Measurements from ENCODE around the gene TBC1D4. TPM values are rescaled to one million over a fixed set of nuclear protein-coding genes. Genes with fewer than 3 reads are reported as not detected.

The TBC1D4 gene
- total RNA-seq, 2 donors from 2014 or later: 16.7 to 27.9 TPM

GRCh38 chr13:75493156-75493555, 11.2 kb upstream of the TBC1D4 start:
- Histone ChIP-seq H3K4me3 (no peak overlapping the region), H3K27me3 (no peaks in the 10 kb centered on the region), H3K9me3 (no peaks in the 10 kb centered on the region), H3K36me3 (no peaks in the 10 kb centered on the region), H3K9ac (ENCODE audit: low read depth in 2 of 2, low read length in 2 of 2) (no peak overlapping the region), H3K27ac (no peak overlapping the region), H3K4me1 (no peaks in the 10 kb centered on the region)
- DNase-seq: no peak
- intact Hi-C loops (cut with DNase I): no loop called here
- TF ChIP-seq, protein P1, sequence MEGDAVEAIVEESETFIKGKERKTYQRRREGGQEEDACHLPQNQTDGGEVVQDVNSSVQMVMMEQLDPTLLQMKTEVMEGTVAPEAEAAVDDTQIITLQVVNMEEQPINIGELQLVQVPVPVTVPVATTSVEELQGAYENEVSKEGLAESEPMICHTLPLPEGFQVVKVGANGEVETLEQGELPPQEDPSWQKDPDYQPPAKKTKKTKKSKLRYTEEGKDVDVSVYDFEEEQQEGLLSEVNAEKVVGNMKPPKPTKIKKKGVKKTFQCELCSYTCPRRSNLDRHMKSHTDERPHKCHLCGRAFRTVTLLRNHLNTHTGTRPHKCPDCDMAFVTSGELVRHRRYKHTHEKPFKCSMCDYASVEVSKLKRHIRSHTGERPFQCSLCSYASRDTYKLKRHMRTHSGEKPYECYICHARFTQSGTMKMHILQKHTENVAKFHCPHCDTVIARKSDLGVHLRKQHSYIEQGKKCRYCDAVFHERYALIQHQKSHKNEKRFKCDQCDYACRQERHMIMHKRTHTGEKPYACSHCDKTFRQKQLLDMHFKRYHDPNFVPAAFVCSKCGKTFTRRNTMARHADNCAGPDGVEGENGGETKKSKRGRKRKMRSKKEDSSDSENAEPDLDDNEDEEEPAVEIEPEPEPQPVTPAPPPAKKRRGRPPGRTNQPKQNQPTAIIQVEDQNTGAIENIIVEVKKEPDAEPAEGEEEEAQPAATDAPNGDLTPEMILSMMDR (IDR thresholded peaks at IDR 0.05): no peak

GRCh38 chr13:75492389-75492788, 10.4 kb upstream of the TBC1D4 start:
- no peak for DNase-seq
- Histone ChIP-seq H3K4me1 (no peaks in the 10 kb centered on the region), H3K4me3 (no peak overlapping the region), H3K9ac (ENCODE audit: low read depth in 2 of 2, low read length in 2 of 2) (no peak overlapping the region), H3K9me3 (no peaks in the 10 kb centered on the region), H3K27me3 (no peaks in the 10 kb centered on the region), H3K36me3 (no peaks in the 10 kb centered on the region), H3K27ac (no peak overlapping the region)
- TF ChIP-seq, protein P1 (IDR thresholded peaks at IDR 0.05): no peak
- intact Hi-C loops (cut with DNase I): no loop called here

DNA sequence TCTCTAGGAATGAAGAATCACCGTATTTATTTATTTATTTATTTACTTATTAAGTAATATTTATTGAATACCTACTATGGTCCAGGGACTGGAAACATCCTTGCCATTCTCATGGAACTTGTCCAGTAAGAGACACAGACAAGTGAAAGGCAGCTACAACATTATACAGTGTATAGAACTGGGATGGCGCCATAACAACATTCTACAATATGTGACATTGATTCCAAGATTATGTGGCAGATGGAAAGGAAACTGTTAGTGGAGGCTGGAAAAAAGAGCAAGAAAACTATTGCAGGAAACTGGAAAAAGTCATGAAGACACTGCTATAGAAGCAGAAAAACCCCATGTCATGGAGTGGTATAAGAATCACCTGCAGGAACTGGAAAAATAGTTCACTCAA, 9.4 kb upstream of the TBC1D4 start:
- no peak overlapping the region for H3K4me3 ChIP-seq
- no peak overlapping the region for H3K27ac ChIP-seq
- H3K36me3 ChIP-seq: no peaks in the 10 kb centered on the region
- TF ChIP-seq, protein P1 (IDR thresholded peaks at IDR 0.05): no peak
- no peaks in the 10 kb centered on the region for H3K9me3 ChIP-seq
- intact Hi-C loops (cut with DNase I): no loop called here
- no peak overlapping the region for H3K9ac ChIP-seq (ENCODE audit: low read depth in 2 of 2, low read length in 2 of 2)
- no peak for DNase-seq
- H3K27me3 ChIP-seq: no peaks in the 10 kb centered on the region
- no peaks in the 10 kb centered on the region for H3K4me1 ChIP-seq

DNA sequence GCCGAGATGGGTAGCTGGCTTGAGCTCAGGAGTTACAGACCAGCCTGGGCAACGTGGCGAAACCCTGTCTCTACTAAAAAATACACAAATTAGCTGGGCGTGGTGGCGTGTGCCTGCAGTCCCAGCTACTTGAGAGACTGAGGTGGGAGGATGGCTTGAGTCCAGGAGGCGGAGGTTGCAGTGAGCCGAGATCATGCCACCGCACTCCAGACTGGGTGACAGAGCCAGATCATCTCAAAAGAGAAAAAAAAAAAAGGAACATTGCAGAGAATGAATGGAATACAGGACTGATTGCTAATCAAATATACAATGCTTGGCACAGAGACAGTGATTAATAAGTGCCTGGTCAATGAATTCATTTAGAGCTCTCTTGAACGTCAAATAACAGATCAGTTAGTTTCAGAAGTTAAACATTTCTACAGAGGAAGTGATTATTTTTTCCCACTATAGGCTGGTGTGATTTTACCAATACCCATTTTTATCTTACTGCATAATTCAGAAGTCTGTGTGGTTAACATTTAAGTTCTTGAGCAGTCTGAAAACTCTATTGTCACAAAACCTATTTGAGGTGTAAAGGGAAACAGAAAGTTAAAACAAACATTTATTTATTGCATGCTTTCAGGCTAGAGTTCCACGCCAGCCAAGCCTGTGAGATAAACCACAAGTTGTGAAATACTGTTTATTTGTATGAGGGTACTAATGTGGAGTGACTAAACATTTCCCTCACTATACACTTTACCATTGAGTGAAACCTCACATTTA, 7.7 kb upstream of the TBC1D4 start:
- Histone ChIP-seq H3K4me1 (no peaks in the 10 kb centered on the region), H3K36me3 (no peaks in the 10 kb centered on the region), H3K9me3 (no peaks in the 10 kb centered on the region), H3K27ac (no peak overlapping the region), H3K27me3 (no peaks in the 10 kb centered on the region), H3K9ac (ENCODE audit: low read depth in 2 of 2, low read length in 2 of 2) (no peak overlapping the region), H3K4me3 (peak overlapping the region; percentile 9)
- intact Hi-C loops (cut with DNase I): no loop called here
- DNase-seq: peak; percentile 43
- TF ChIP-seq, protein P1 (IDR thresholded peaks at IDR 0.05): no peak

- Histone ChIP-seq H3K9ac (ENCODE audit: low read depth in 2 of 2, low read length in 2 of 2) (no peak overlapping the region), H3K27me3 (no peaks in the 10 kb centered on the region), H3K4me3 (no peak overlapping the region), H3K27ac (no peak overlapping the region), H3K4me1 (no peaks in the 10 kb centered on the region), H3K9me3 (no peaks in the 10 kb centered on the region), H3K36me3 (no peaks in the 10 kb centered on the region)
- intact Hi-C loops (cut with DNase I): no loop called here
- TF ChIP-seq, protein P1 (IDR thresholded peaks at IDR 0.05): no peak
- DNase-seq: no peak
These were observed 4.4 kb upstream of the TBC1D4 start for GRCh38 chr13:75486146-75487062.

Data from colonic mucosa (tissue), 4 donors.